Measurements from ENCODE around the gene CHM. TPM values are rescaled to one million over a fixed set of nuclear protein-coding genes. Genes with fewer than 3 reads are reported as not detected.

Gene CHM
- polyA plus RNA-seq, 3 donors: 6.0 to 7.7 (median 6.6) TPM

- WGBS (ENCODE audit: insufficient coverage): no CpG with 5 or more reads among the region's 4 CpGs
- H2AFZ ChIP-seq (ENCODE audit: insufficient read depth, low read depth, low read length, poor library complexity, severe bottlenecking): no peak overlapping the region
- H3K79me2 ChIP-seq (ENCODE audit: insufficient read depth, low read length): no peaks in the 10 kb centered on the region
- H3K4me2 ChIP-seq (replicated peaks; ENCODE audit: extremely low read depth, low read length, poor library complexity, severe bottlenecking): no peak overlapping the region
- H3K36me3 ChIP-seq (replicated peaks in 1 of 2; ENCODE audit: control insufficient read depth in 1 of 2, insufficient read depth in 2 of 2, low read length in 2 of 2): no peaks in the 10 kb centered on the region
- DNase-seq: no peak
- no peaks in the 10 kb centered on the region for H3K36me3 Mint-ChIP-seq
- TF ChIP-seq CTCF (IDR thresholded peaks at IDR 0.05): no peak
- peaks cover 0 to 2% (median 0%) of the 10 kb centered on the region in 7 donors for H3K9me3 Mint-ChIP-seq
- no peak overlapping the region for H3K27ac Mint-ChIP-seq
- H3K9me3 ChIP-seq (replicated peaks in 1 of 2; ENCODE audit: control insufficient read depth in 1 of 2, insufficient read depth in 1 of 2, low read length in 2 of 2): no peaks in the 10 kb centered on the region
- H3K4me3 ChIP-seq (replicated peaks in 1 of 3; ENCODE audit: low read depth in 2 of 3, low read length in 3 of 3): no peak overlapping the region
- no peak overlapping the region for H3K9ac ChIP-seq (ENCODE audit: insufficient read depth, low read length, poor library complexity, severe bottlenecking)
- peaks cover 2 to 5% (median 4%) of the 10 kb centered on the region in 3 donors for H3K27me3 Mint-ChIP-seq (ENCODE audit: low read depth in 3 of 3)
- no peak overlapping the region for H3K27ac ChIP-seq (ENCODE audit: low read depth in 1 of 2, low read length in 2 of 2)
- no peak overlapping the region for H3K4me3 Mint-ChIP-seq
- H3K4me1 ChIP-seq (ENCODE audit: control insufficient read depth in 1 of 2, insufficient read depth in 2 of 2, low read length in 2 of 2): no peaks in the 10 kb centered on the region
- H3K27me3 ChIP-seq (ENCODE audit: control insufficient read depth in 2 of 2, insufficient read depth in 2 of 2, low read length in 2 of 2): no peaks in the 10 kb centered on the region
- no peaks in the 10 kb centered on the region for H3K4me1 Mint-ChIP-seq
- intact Hi-C loops (cut with micrococcal nuclease): no loop called here
- no peaks in the 10 kb centered on the region for H4K20me1 ChIP-seq (ENCODE audit: insufficient read depth, low read length)
Observed at GRCh38 chrX:86066998-86067397, 19.6 kb upstream of the CHM start.

GRCh38 chrX:86061407-86061806 is 14.0 kb upstream of the CHM start:
- Histone ChIP-seq H3K27me3 (ENCODE audit: control insufficient read depth in 2 of 2, insufficient read depth in 2 of 2, low read length in 2 of 2) (no peaks in the 10 kb centered on the region), H3K4me1 (ENCODE audit: control insufficient read depth in 1 of 2, insufficient read depth in 2 of 2, low read length in 2 of 2) (no peaks in the 10 kb centered on the region), H3K9me3 (replicated peaks in 1 of 2; ENCODE audit: control insufficient read depth in 1 of 2, insufficient read depth in 1 of 2, low read length in 2 of 2) (no peaks in the 10 kb centered on the region), H3K36me3 (replicated peaks in 1 of 2; ENCODE audit: control insufficient read depth in 1 of 2, insufficient read depth in 2 of 2, low read length in 2 of 2) (no peaks in the 10 kb centered on the region), H2AFZ (ENCODE audit: insufficient read depth, low read depth, low read length, poor library complexity, severe bottlenecking) (no peak overlapping the region), H3K27ac (ENCODE audit: low read depth in 1 of 2, low read length in 2 of 2) (no peak overlapping the region), H3K9ac (ENCODE audit: insufficient read depth, low read length, poor library complexity, severe bottlenecking) (no peak overlapping the region), H4K20me1 (ENCODE audit: insufficient read depth, low read length) (no peaks in the 10 kb centered on the region), H3K4me3 (replicated peaks in 1 of 3; ENCODE audit: low read depth in 2 of 3, low read length in 3 of 3) (no peak overlapping the region), H3K79me2 (ENCODE audit: insufficient read depth, low read length) (no peaks in the 10 kb centered on the region), H3K4me2 (replicated peaks; ENCODE audit: extremely low read depth, low read length, poor library complexity, severe bottlenecking) (no peak overlapping the region)
- H3K27ac Mint-ChIP-seq: no peak overlapping the region
- no peak for DNase-seq
- H3K9me3 Mint-ChIP-seq: peaks cover 0 to 2% (median 0%) of the 10 kb centered on the region in 7 donors
- H3K4me3 Mint-ChIP-seq: no peak overlapping the region
- no peaks in the 10 kb centered on the region for H3K36me3 Mint-ChIP-seq
- no CpG with 5 or more reads among the region's 3 CpGs for WGBS (ENCODE audit: insufficient coverage)
- no peaks in the 10 kb centered on the region for H3K4me1 Mint-ChIP-seq
- peaks cover 0 to 6% (median 2%) of the 10 kb centered on the region in 3 donors for H3K27me3 Mint-ChIP-seq (ENCODE audit: low read depth in 3 of 3)
- intact Hi-C loops (cut with micrococcal nuclease): no loop called here
- TF ChIP-seq CTCF (IDR thresholded peaks at IDR 0.05): no peak

Data from CD14-positive monocyte (primary cell).